H9 (cell line): ENCODE measurements around the gene COMMD1. TPM values are rescaled to one million over a fixed set of nuclear protein-coding genes. Genes with fewer than 3 reads are reported as not detected.

Source experiments
- DNase-seq: peaks from one replicate; pipeline ENCODE4 v3.0.0-alpha.2; 2017
- H2AFZ ChIP-seq: one replicate; pipeline ENCODE4 v1.6.1; 2013; ENCODE audit warnings: mild to moderate bottlenecking, low read length, control low read depth, moderate library complexity
- H2AK5ac ChIP-seq: 2 replicates; pipeline ENCODE4 v1.6.1; 2013; ENCODE audit warnings: low read length, control low read depth, mixed read lengths; ENCODE audit not compliant: insufficient read length
- H2BK120ac ChIP-seq: one replicate; pipeline ENCODE4 v1.6.1; 2013; ENCODE audit warnings: low read depth, mild to moderate bottlenecking, low read length, control low read depth, inconsistent platforms; ENCODE audit not compliant: poor library complexity, severe bottlenecking
- H2BK12ac ChIP-seq: 2 replicates; pipeline ENCODE4 v1.6.1; 2013; ENCODE audit warnings: low read length, control low read depth, mixed read lengths, low read depth; ENCODE audit not compliant: insufficient read length
- H2BK15ac ChIP-seq: 2 replicates; pipeline ENCODE4 v1.6.1; 2013; ENCODE audit warnings: low read depth, low read length, control low read depth
- H2BK20ac ChIP-seq: one replicate; pipeline ENCODE4 v1.6.1; 2013; ENCODE audit warnings: low read depth, mild to moderate bottlenecking, low read length, control low read depth, inconsistent platforms; ENCODE audit not compliant: poor library complexity, severe bottlenecking
- H2BK5ac ChIP-seq: 2 replicates; pipeline ENCODE4 v1.6.1; 2013; ENCODE audit warnings: low read length, control low read depth, mixed read lengths; ENCODE audit not compliant: insufficient read length
- H3K14ac ChIP-seq: 2 replicates; pipeline ENCODE4 v1.6.1; 2013; ENCODE audit warnings: low read length, control low read depth; ENCODE audit not compliant: insufficient read depth
- H3K18ac ChIP-seq: 2 replicates; pipeline ENCODE4 v1.6.1; 2013; ENCODE audit warnings: low read depth, mild to moderate bottlenecking, mixed read lengths, low read length, control low read depth; ENCODE audit not compliant: insufficient read length
- H3K23ac ChIP-seq: 2 replicates; pipeline ENCODE4 v1.6.1; 2013; ENCODE audit warnings: low read length, control low read depth, mixed read lengths, low read depth; ENCODE audit not compliant: insufficient read length
- H3K23me2 ChIP-seq: 2 replicates; pipeline ENCODE4 v1.6.1; 2013; ENCODE audit warnings: low read depth, mild to moderate bottlenecking, mixed read lengths, low read length, control low read depth; ENCODE audit not compliant: insufficient read length, poor library complexity, severe bottlenecking
- H3K27ac ChIP-seq: 2 replicates; pipeline ENCODE4 v1.5.1; 2013; ENCODE audit warnings: low read length, control low read depth, mixed read lengths, low read depth; ENCODE audit not compliant: insufficient read length
- H3K27me3 ChIP-seq: 2 replicates; pipeline ENCODE4 v1.6.1; 2013; ENCODE audit warnings: low read length, control low read depth, inconsistent platforms; ENCODE audit not compliant: insufficient read depth
- H3K4ac ChIP-seq: 2 replicates; pipeline ENCODE4 v1.6.1; 2013; ENCODE audit warnings: low read depth, mild to moderate bottlenecking, control low read depth, inconsistent platforms, low read length, moderate library complexity
- H3K4me1 ChIP-seq: 2 replicates; pipeline ENCODE4 v1.6.1; 2013; ENCODE audit warnings: low read length, control low read depth, inconsistent platforms; ENCODE audit not compliant: insufficient read depth
- H3K4me2 ChIP-seq: 2 replicates; pipeline ENCODE4 v1.6.1; 2013; ENCODE audit warnings: low read length, control low read depth, mixed read lengths; ENCODE audit not compliant: insufficient read length, insufficient read depth
- H3K56ac ChIP-seq: 2 replicates; pipeline ENCODE4 v1.6.1; 2013; ENCODE audit warnings: low read depth, mild to moderate bottlenecking, mixed read lengths, low read length, control low read depth; ENCODE audit not compliant: insufficient read length
- H3K79me1 ChIP-seq: 2 replicates; pipeline ENCODE4 v1.6.1; 2013; ENCODE audit warnings: low read depth, mild to moderate bottlenecking, moderate library complexity, low read length, control low read depth, inconsistent platforms; ENCODE audit not compliant: insufficient read depth, poor library complexity, severe bottlenecking
- H3K79me2 ChIP-seq: 2 replicates; pipeline ENCODE4 v1.6.1; 2013; ENCODE audit warnings: low read length, control low read depth, inconsistent platforms; ENCODE audit not compliant: insufficient read depth
- H3K9ac ChIP-seq: 2 replicates; pipeline ENCODE4 v1.6.1; 2013; ENCODE audit warnings: low read length, control low read depth, mixed read lengths; ENCODE audit not compliant: insufficient read length; ENCODE audit errors: extremely low read depth
- H3K9me3 ChIP-seq: one replicate; pipeline ENCODE4 v1.6.1; 2013; ENCODE audit warnings: low read depth, low read length, inconsistent platforms; ENCODE audit not compliant: control insufficient read depth
- H3T11ph ChIP-seq: one replicate; pipeline ENCODE4 v1.6.1; 2013; ENCODE audit warnings: mild to moderate bottlenecking, low read length, control low read depth, inconsistent platforms
- H4K20me1 ChIP-seq: one replicate; pipeline ENCODE4 v1.6.1; 2013; ENCODE audit not compliant: control insufficient read depth, insufficient read length, insufficient read depth
- H4K5ac ChIP-seq: 2 replicates; pipeline ENCODE4 v1.6.1; 2013; ENCODE audit warnings: low read depth, mild to moderate bottlenecking, mixed read lengths, low read length, control low read depth; ENCODE audit not compliant: insufficient read length
- H4K8ac ChIP-seq: replicated peaks from 2 replicates; pipeline ENCODE4 v1.6.1; 2013; ENCODE audit warnings: low read length, control low read depth, mixed read lengths, low read depth; ENCODE audit not compliant: insufficient read length
- H4K91ac ChIP-seq: 2 replicates; pipeline ENCODE4 v1.6.1; 2013; ENCODE audit warnings: low read depth, mild to moderate bottlenecking, moderate library complexity, mixed read lengths, low read length, control low read depth; ENCODE audit not compliant: insufficient read length
- H3K27ac Mint-ChIP-seq, 3 experiments: 2 replicates in 2 of 3; 3 replicates in 1 of 3; pipeline ENCODE4 v1.8.0; 2020 to 2021; ENCODE audit warnings: mixed read lengths in 3 of 3, mild to moderate bottlenecking in 1 of 3, moderate library complexity in 1 of 3
- H3K27me3 Mint-ChIP-seq: 2 replicates; pipeline ENCODE4 v1.8.0; 2021; ENCODE audit warnings: low read depth, mild to moderate bottlenecking, moderate library complexity, mixed read lengths
- H3K36me3 Mint-ChIP-seq, 3 experiments: 2 replicates in 2 of 3; 3 replicates in 1 of 3; pipeline ENCODE4 v1.8.0; 2020 to 2021; ENCODE audit warnings: low read depth in 3 of 3, mixed read lengths in 3 of 3; ENCODE audit not compliant: insufficient read depth in 1 of 3
- H3K4me1 Mint-ChIP-seq, 2 experiments: 2 replicates each; pipeline ENCODE4 v1.8.0; 2020; ENCODE audit warnings: mixed read lengths in 2 of 2
- H3K4me3 Mint-ChIP-seq, 2 experiments: 2 replicates in 1 of 2; 3 replicates in 1 of 2; pipeline ENCODE4 v1.8.0; 2020 to 2021; ENCODE audit warnings: mild to moderate bottlenecking in 2 of 2, mixed read lengths in 2 of 2, moderate library complexity in 1 of 2
- H3K9me3 Mint-ChIP-seq, 2 experiments: 2 replicates in 1 of 2; 3 replicates in 1 of 2; pipeline ENCODE4 v1.8.0; 2020; ENCODE audit warnings: mild to moderate bottlenecking in 2 of 2, mixed read lengths in 2 of 2, moderate library complexity in 1 of 2
- WGBS: extraction: QIAGEN DNeasy Blood & Tissue Kit; methylation state at CpG from one replicate; pipeline ENCODE4 v1.1.7; 2013; ENCODE audit warnings: missing lambda C conversion rate, low lambda C conversion rate, mixed read lengths; ENCODE audit not compliant: insufficient read length; ENCODE audit errors: extremely low coverage; 5-methylcytosine and 5-hydroxymethylcytosine counted together
- total RNA-seq: library from RNA; stranded (reverse); gene quantifications from 2 replicates; pipeline ENCODE4 v1.2.1, GENCODE V29; 2021
- TF ChIP-seq, protein P1 (sequence below): fragments of 200-600 bp; sonication (generic); conservative IDR thresholded peaks from 3 replicates; pipeline ENCODE4 v1.8.0; 2021; ENCODE audit warnings: antibody characterized with exemption, mild to moderate bottlenecking

COMMD1 gene
- total RNA-seq, 1 experiment from 2014 or later, result 31.5 TPM

GRCh38 chr2:61943251-61943650 is 37.8 kb downstream of the COMMD1 start:
- no peak overlapping the region for H3K27ac ChIP-seq
- no peaks in the 10 kb centered on the region for H3K27me3 ChIP-seq
- Mint-ChIP-seq H3K9me3 (no peaks in the 10 kb centered on the region), H3K4me3 (no peak overlapping the region), H3K4me1 (peaks cover 17 to 25% of the 10 kb centered on the region in 2 experiments), H3K27me3 (no peaks in the 10 kb centered on the region), H3K36me3 (peaks cover 0 to 6% (median 0%) of the 10 kb centered on the region in 3 experiments; a peak in 2 of 7 replicates), H3K27ac (no peak overlapping the region)
- no peak overlapping the region for H3K4me2 ChIP-seq
- no peak overlapping the region for H4K91ac ChIP-seq
- H3K23ac ChIP-seq, result no peak overlapping the region
- H2BK20ac ChIP-seq, result no peak overlapping the region
- H3K79me1 ChIP-seq, result no peaks in the 10 kb centered on the region
- H2BK12ac ChIP-seq, result no peak overlapping the region
- TF ChIP-seq, protein P1, sequence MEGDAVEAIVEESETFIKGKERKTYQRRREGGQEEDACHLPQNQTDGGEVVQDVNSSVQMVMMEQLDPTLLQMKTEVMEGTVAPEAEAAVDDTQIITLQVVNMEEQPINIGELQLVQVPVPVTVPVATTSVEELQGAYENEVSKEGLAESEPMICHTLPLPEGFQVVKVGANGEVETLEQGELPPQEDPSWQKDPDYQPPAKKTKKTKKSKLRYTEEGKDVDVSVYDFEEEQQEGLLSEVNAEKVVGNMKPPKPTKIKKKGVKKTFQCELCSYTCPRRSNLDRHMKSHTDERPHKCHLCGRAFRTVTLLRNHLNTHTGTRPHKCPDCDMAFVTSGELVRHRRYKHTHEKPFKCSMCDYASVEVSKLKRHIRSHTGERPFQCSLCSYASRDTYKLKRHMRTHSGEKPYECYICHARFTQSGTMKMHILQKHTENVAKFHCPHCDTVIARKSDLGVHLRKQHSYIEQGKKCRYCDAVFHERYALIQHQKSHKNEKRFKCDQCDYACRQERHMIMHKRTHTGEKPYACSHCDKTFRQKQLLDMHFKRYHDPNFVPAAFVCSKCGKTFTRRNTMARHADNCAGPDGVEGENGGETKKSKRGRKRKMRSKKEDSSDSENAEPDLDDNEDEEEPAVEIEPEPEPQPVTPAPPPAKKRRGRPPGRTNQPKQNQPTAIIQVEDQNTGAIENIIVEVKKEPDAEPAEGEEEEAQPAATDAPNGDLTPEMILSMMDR, result no peak
- H4K5ac ChIP-seq, result no peak overlapping the region
- H3K4me1 ChIP-seq, result no peaks in the 10 kb centered on the region; the same call in 1 of the 2 replicates
- no peak overlapping the region for H3K4ac ChIP-seq
- no peaks in the 10 kb centered on the region for H3K9me3 ChIP-seq
- no peak overlapping the region for H2BK5ac ChIP-seq
- H3K23me2 ChIP-seq, result no peaks in the 10 kb centered on the region
- WGBS, result no CpG with 5 or more reads among the region's 2 CpGs
- no peak overlapping the region for H3K56ac ChIP-seq
- H4K20me1 ChIP-seq, result no peaks in the 10 kb centered on the region
- H3K14ac ChIP-seq, result no peak overlapping the region
- no peak overlapping the region for H2AFZ ChIP-seq
- no peak overlapping the region for H3T11ph ChIP-seq
- no peak overlapping the region for H3K9ac ChIP-seq
- no peaks in the 10 kb centered on the region for H3K79me2 ChIP-seq
- no peak overlapping the region for H3K18ac ChIP-seq
- no peak overlapping the region for H2BK120ac ChIP-seq
- DNase-seq, result no peak
- no peak overlapping the region for H4K8ac ChIP-seq
- H2AK5ac ChIP-seq, result no peak overlapping the region
- H2BK15ac ChIP-seq, result no peak overlapping the region
